ENCODE measurements around the gene LMAN1L.
A peak's percentile ranks its signal among the peaks of the same experiment; 100 is the strongest.

The LMAN1L gene

DNA sequence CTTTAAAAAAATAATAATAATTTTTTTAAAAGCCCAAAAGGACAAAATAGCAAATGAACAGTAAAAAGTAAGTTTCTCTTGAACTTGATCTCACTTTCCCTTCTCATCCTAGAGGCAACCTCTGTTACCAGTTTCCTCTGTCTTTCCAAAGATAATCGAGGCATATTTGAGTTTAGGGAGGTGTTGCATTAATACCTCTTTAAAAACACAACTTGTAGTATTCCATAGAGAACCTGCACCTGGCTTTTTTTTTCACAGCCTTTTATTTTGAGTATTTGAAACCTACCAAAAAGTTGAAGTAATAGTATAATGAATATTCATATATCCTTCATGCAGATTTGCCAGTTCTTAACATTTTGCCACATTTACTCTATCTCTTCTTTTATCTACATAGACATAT is 21.6 kb upstream of the LMAN1L start:
- no peaks in the 10 kb centered on the region for H3K9me3 ChIP-seq (ENCODE audit: control insufficient read depth, insufficient read depth, low read length)
- peaks cover 50% of the 10 kb centered on the region for H3F3A ChIP-seq (ENCODE audit: control insufficient read depth, insufficient read depth)
- H3K36me3 ChIP-seq (ENCODE audit: control insufficient read depth, low read length): peaks cover 88% of the 10 kb centered on the region
- peaks cover 33% of the 10 kb centered on the region for H4K20me1 ChIP-seq (ENCODE audit: control insufficient read depth, insufficient read depth, low read depth, low read length)
- TF ChIP-seq, protein P1, sequence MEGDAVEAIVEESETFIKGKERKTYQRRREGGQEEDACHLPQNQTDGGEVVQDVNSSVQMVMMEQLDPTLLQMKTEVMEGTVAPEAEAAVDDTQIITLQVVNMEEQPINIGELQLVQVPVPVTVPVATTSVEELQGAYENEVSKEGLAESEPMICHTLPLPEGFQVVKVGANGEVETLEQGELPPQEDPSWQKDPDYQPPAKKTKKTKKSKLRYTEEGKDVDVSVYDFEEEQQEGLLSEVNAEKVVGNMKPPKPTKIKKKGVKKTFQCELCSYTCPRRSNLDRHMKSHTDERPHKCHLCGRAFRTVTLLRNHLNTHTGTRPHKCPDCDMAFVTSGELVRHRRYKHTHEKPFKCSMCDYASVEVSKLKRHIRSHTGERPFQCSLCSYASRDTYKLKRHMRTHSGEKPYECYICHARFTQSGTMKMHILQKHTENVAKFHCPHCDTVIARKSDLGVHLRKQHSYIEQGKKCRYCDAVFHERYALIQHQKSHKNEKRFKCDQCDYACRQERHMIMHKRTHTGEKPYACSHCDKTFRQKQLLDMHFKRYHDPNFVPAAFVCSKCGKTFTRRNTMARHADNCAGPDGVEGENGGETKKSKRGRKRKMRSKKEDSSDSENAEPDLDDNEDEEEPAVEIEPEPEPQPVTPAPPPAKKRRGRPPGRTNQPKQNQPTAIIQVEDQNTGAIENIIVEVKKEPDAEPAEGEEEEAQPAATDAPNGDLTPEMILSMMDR (IDR thresholded peaks at IDR 0.05; ENCODE audit: low read depth, low read length, poor library complexity, severe bottlenecking): no peak
- no peak for TF ChIP-seq EZH2phosphoT487 (IDR thresholded peaks at IDR 0.05; ENCODE audit: borderline replicate concordance, low read length)
- H3K4me2 ChIP-seq (ENCODE audit: low read length): peak overlapping the region; percentile 100
- H3K27me3 ChIP-seq (ENCODE audit: control insufficient read depth, low read length): no peaks in the 10 kb centered on the region
- H3K27ac ChIP-seq (ENCODE audit: low read depth, low read length): peak overlapping the region; percentile 99
- no peaks in the 10 kb centered on the region for H3K9me2 ChIP-seq (replicated peaks; ENCODE audit: control insufficient read depth, low read length)
- H3K4me3 ChIP-seq (ENCODE audit: low read length): peak overlapping the region; percentile 98
- H3K79me2 ChIP-seq (ENCODE audit: control insufficient read depth, low read length): peaks cover 93% of the 10 kb centered on the region
- peaks cover 95% of the 10 kb centered on the region for H3K4me1 ChIP-seq (ENCODE audit: control insufficient read depth, low read length)

DNA sequence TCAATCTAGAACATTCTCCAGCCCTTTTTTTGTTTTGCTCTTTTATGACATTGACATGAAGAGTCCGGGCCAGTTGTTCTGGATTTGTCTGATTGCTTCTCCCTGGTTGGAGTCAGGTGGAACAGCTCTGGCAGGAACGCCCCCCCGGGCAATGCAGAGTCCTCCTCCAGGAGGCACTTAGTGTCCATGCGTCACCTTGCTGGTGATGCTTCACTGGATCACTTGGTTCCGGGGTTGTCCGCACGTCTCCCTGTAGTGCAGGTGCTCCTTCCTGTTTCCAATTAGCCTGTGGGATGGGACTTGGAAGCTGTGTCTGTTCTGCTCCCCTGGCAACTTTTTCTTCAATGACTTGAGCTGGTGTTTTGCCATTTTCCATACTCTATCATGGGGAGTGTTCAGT is 21.0 kb upstream of the LMAN1L start:
- peak overlapping the region; percentile 99 for H3K27ac ChIP-seq (ENCODE audit: low read depth, low read length)

GRCh38 chr15:74792227-74793016 is 20.2 kb upstream of the LMAN1L start:
- H3K4me3 ChIP-seq (ENCODE audit: low read length): peak overlapping the region; percentile 98
- TF ChIP-seq, protein P1 (IDR thresholded peaks at IDR 0.05; ENCODE audit: low read depth, low read length, poor library complexity, severe bottlenecking): no peak
- no peak for TF ChIP-seq EZH2phosphoT487 (IDR thresholded peaks at IDR 0.05; ENCODE audit: borderline replicate concordance, low read length)

More for the DNA sequence above, 21.0 kb upstream of the LMAN1L start:
- Histone ChIP-seq H4K20me1 (ENCODE audit: control insufficient read depth, insufficient read depth, low read depth, low read length) (peaks cover 34% of the 10 kb centered on the region), H3K4me1 (ENCODE audit: control insufficient read depth, low read length) (peaks cover 95% of the 10 kb centered on the region), H3K36me3 (ENCODE audit: control insufficient read depth, low read length) (peaks cover 85% of the 10 kb centered on the region), H3F3A (ENCODE audit: control insufficient read depth, insufficient read depth) (peaks cover 50% of the 10 kb centered on the region), H3K27me3 (ENCODE audit: control insufficient read depth, low read length) (no peaks in the 10 kb centered on the region), H3K9me3 (ENCODE audit: control insufficient read depth, insufficient read depth, low read length) (no peaks in the 10 kb centered on the region), H3K4me3 (ENCODE audit: low read length) (peak overlapping the region; percentile 98), H3K4me2 (ENCODE audit: low read length) (peak overlapping the region; percentile 100), H3K9me2 (replicated peaks; ENCODE audit: control insufficient read depth, low read length) (no peaks in the 10 kb centered on the region), H3K79me2 (ENCODE audit: control insufficient read depth, low read length) (peaks cover 93% of the 10 kb centered on the region)
- TF ChIP-seq, protein P1 (IDR thresholded peaks at IDR 0.05; ENCODE audit: low read depth, low read length, poor library complexity, severe bottlenecking): no peak
- TF ChIP-seq EZH2phosphoT487 (IDR thresholded peaks at IDR 0.05; ENCODE audit: borderline replicate concordance, low read length): no peak

More at GRCh38 chr15:74792227-74793016, 20.2 kb upstream of the LMAN1L start:
- H3K27me3 ChIP-seq (ENCODE audit: control insufficient read depth, low read length): no peaks in the 10 kb centered on the region
- no peaks in the 10 kb centered on the region for H3K9me3 ChIP-seq (ENCODE audit: control insufficient read depth, insufficient read depth, low read length)
- H3K9me2 ChIP-seq (replicated peaks; ENCODE audit: control insufficient read depth, low read length): no peaks in the 10 kb centered on the region
- H3K79me2 ChIP-seq (ENCODE audit: control insufficient read depth, low read length): peaks cover 95% of the 10 kb centered on the region
- peaks cover 94% of the 10 kb centered on the region for H3K4me1 ChIP-seq (ENCODE audit: control insufficient read depth, low read length)
- H3K4me2 ChIP-seq (ENCODE audit: low read length): peak overlapping the region; percentile 100
- peaks cover 34% of the 10 kb centered on the region for H4K20me1 ChIP-seq (ENCODE audit: control insufficient read depth, insufficient read depth, low read depth, low read length)
- H3F3A ChIP-seq (ENCODE audit: control insufficient read depth, insufficient read depth): peaks cover 44% of the 10 kb centered on the region
- H3K27ac ChIP-seq (ENCODE audit: low read depth, low read length): peak overlapping the region; percentile 99
- H3K36me3 ChIP-seq (ENCODE audit: control insufficient read depth, low read length): peaks cover 81% of the 10 kb centered on the region

Measured in DOHH2 (cell line).